RWPE2 (cell line): ENCODE measurements around the gene PCGF3.

Experiments
- ATAC-seq: fragments of 200-7000 bp; cut with Tn5 transposase; 3 replicates; pipeline ENCODE4 v1.9.1; 2021; ENCODE audit warnings: low read depth
- DNase-seq: peaks from one replicate; pipeline ENCODE4 v3.0.0-alpha.2; 2020; ENCODE audit warnings: low spot score
- H3K27ac ChIP-seq: fragments of 450-650 bp; 2 replicates; pipeline ENCODE4 v1.5.1; 2017; ENCODE audit warnings: mild to moderate bottlenecking; ENCODE audit not compliant: poor library complexity, severe bottlenecking
- H3K27me3 ChIP-seq: fragments of 250-450 bp; sonication (Bioruptor Pico); 2 replicates; pipeline ENCODE4 v1.5.1; 2021; ENCODE audit warnings: mild to moderate bottlenecking, moderate library complexity; ENCODE audit not compliant: insufficient read depth, poor library complexity, severe bottlenecking
- H3K36me3 ChIP-seq: fragments of 250-450 bp; sonication (Bioruptor Pico); 2 replicates; pipeline ENCODE4 v1.5.1; 2020; ENCODE audit warnings: low read depth, mild to moderate bottlenecking, moderate library complexity
- H3K4me1 ChIP-seq: fragments of 250-450 bp; sonication (Bioruptor Pico); 2 replicates; pipeline ENCODE4 v1.5.1; 2021; ENCODE audit warnings: mild to moderate bottlenecking, moderate library complexity; ENCODE audit not compliant: insufficient read depth, poor library complexity, severe bottlenecking
- H3K4me3 ChIP-seq: fragments of 250-450 bp; sonication (Bioruptor Pico); 2 replicates; pipeline ENCODE4 v1.5.1; 2021; ENCODE audit warnings: mild to moderate bottlenecking, moderate library complexity; ENCODE audit not compliant: severe bottlenecking
- H3K9me3 ChIP-seq: fragments of 250-450 bp; sonication (Bioruptor Pico); 2 replicates; pipeline ENCODE4 v1.5.1; 2021; ENCODE audit warnings: mild to moderate bottlenecking, moderate library complexity; ENCODE audit not compliant: severe bottlenecking
- TF ChIP-seq, protein P1 (sequence below): fragments of 450-650 bp; IDR thresholded peaks from one replicate; pipeline ENCODE4 v1.5.1; 2017; ENCODE audit warnings: mild to moderate bottlenecking, moderate library complexity; ENCODE audit not compliant: poor library complexity, severe bottlenecking

The PCGF3 gene

DNA sequence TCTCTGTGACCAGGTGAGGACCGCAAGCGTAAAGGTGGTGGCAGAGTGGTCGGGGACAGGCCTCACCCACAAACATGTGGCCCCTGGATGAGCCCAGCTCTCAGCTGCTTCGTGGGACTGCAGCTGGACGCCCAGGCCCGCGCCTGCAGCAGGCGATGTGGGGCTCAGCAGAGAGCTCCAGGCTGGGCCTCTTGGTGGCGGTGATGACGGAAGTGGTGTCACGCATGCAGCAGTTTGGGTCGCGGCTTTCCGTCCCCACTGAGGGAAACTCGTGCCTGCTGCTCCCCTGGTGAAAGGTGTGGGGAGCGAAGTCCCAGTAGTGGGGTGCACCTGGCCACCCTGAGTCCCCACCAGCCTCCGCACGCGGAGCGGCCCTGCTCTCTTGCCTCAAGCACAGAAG is 26.9 kb downstream of the PCGF3 start:
- Histone ChIP-seq H3K36me3 (peaks cover 43% of the 10 kb centered on the region), H3K27me3 (no peaks in the 10 kb centered on the region), H3K9me3 (no peaks in the 10 kb centered on the region), H3K4me3 (no peak overlapping the region), H3K27ac (no peak overlapping the region), H3K4me1 (no peaks in the 10 kb centered on the region)
- DNase-seq (peak; percentile 40), ATAC-seq (no peak)
- TF ChIP-seq, protein P1, sequence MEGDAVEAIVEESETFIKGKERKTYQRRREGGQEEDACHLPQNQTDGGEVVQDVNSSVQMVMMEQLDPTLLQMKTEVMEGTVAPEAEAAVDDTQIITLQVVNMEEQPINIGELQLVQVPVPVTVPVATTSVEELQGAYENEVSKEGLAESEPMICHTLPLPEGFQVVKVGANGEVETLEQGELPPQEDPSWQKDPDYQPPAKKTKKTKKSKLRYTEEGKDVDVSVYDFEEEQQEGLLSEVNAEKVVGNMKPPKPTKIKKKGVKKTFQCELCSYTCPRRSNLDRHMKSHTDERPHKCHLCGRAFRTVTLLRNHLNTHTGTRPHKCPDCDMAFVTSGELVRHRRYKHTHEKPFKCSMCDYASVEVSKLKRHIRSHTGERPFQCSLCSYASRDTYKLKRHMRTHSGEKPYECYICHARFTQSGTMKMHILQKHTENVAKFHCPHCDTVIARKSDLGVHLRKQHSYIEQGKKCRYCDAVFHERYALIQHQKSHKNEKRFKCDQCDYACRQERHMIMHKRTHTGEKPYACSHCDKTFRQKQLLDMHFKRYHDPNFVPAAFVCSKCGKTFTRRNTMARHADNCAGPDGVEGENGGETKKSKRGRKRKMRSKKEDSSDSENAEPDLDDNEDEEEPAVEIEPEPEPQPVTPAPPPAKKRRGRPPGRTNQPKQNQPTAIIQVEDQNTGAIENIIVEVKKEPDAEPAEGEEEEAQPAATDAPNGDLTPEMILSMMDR = no peak

- H3K4me1 ChIP-seq = no peaks in the 10 kb centered on the region
- H3K27ac ChIP-seq = no peak overlapping the region
- ATAC-seq = no peak
- no peaks in the 10 kb centered on the region for H3K9me3 ChIP-seq
- H3K27me3 ChIP-seq = no peaks in the 10 kb centered on the region
- DNase-seq = peak; percentile 63
- no peak overlapping the region for H3K4me3 ChIP-seq
- H3K36me3 ChIP-seq = peaks cover 49% of the 10 kb centered on the region
- TF ChIP-seq, protein P1 = no peak
These were observed 27.4 kb downstream of the PCGF3 start for GRCh38 chr4:732911-733630.

GRCh38 chr4:733631-733980 is 28.0 kb downstream of the PCGF3 start:
- Histone ChIP-seq H3K9me3 (no peaks in the 10 kb centered on the region), H3K27me3 (no peaks in the 10 kb centered on the region), H3K4me3 (no peak overlapping the region), H3K4me1 (no peaks in the 10 kb centered on the region), H3K27ac (no peak overlapping the region), H3K36me3 (peaks cover 51% of the 10 kb centered on the region)
- ATAC-seq (no peak), DNase-seq (no peak)
- TF ChIP-seq, protein P1 = no peak

GRCh38 chr4:734075-734474 is 28.4 kb downstream of the PCGF3 start:
- no peak for ATAC-seq
- Histone ChIP-seq H3K27me3 (no peaks in the 10 kb centered on the region), H3K4me1 (no peaks in the 10 kb centered on the region), H3K27ac (no peak overlapping the region), H3K36me3 (peaks cover 51% of the 10 kb centered on the region), H3K9me3 (no peaks in the 10 kb centered on the region), H3K4me3 (no peak overlapping the region)
- TF ChIP-seq, protein P1 = no peak
- DNase-seq = no peak

- no peaks in the 10 kb centered on the region for H3K4me1 ChIP-seq
- no peak for ATAC-seq
- peaks cover 57% of the 10 kb centered on the region for H3K36me3 ChIP-seq
- H3K4me3 ChIP-seq = no peak overlapping the region
- no peak overlapping the region for H3K27ac ChIP-seq
- H3K27me3 ChIP-seq = no peaks in the 10 kb centered on the region
- H3K9me3 ChIP-seq = no peaks in the 10 kb centered on the region
- TF ChIP-seq, protein P1 = no peak
- no peak for DNase-seq
These were observed 29.3 kb downstream of the PCGF3 start for GRCh38 chr4:734951-735350.
